K562 (cell line): ENCODE measurements around the gene RHOBTB3. TPM values are rescaled to one million over a fixed set of nuclear protein-coding genes. Genes with fewer than 3 reads are reported as not detected.

Experiments used
- CBFA2T2 ChIP-seq: fragments of 450-650 bp; conservative IDR thresholded peaks from 2 replicates; pipeline ENCODE4 v1.6.1; 2017; ENCODE audit warnings: mild to moderate bottlenecking
- CC2D1A ChIP-seq: fragments of 450-650 bp; IDR thresholded peaks from 2 replicates; pipeline ENCODE4 v1.6.1; 2017; ENCODE audit warnings: mild to moderate bottlenecking
- DMBX1 ChIP-seq: fragments of 250-450 bp; sonication (Bioruptor Pico); IDR thresholded peaks from 2 replicates; pipeline ENCODE4 v1.8.0; 2022; ENCODE audit warnings: inconsistent platforms, mild to moderate bottlenecking, moderate library complexity, borderline replicate concordance
- DPF2 ChIP-seq: fragments of 450-650 bp; IDR thresholded peaks from 2 replicates; pipeline ENCODE4 v1.6.1; 2016
- KDM5B ChIP-seq: fragments of 200-600 bp; sonication (generic); IDR thresholded peaks from 2 replicates; pipeline ENCODE4 v1.6.1; 2012; ENCODE audit warnings: low read depth, mild to moderate bottlenecking, moderate library complexity, low read length, control low read depth, inconsistent platforms; ENCODE audit not compliant: insufficient replicate concordance
- NEUROD1 ChIP-seq: fragments of 150-350 bp; IDR thresholded peaks from 2 replicates; pipeline ENCODE4 v1.6.1; 2014; ENCODE audit warnings: borderline replicate concordance, low read length, low read depth; ENCODE audit not compliant: partially characterized antibody
- NR2C1 ChIP-seq, 2 experiments: fragments of 450-650 bp; IDR thresholded peaks; 2 replicates each; pipeline ENCODE4 v1.6.1; 2017; ENCODE audit warnings: mild to moderate bottlenecking in 2 of 2, antibody characterized with exemption in 1 of 2, inconsistent platforms in 1 of 2, missing compliant biosample characterization in 1 of 2, missing genetic modification characterization in 1 of 2
- SOX6 ChIP-seq: fragments of 450-650 bp; IDR thresholded peaks from 2 replicates; pipeline ENCODE4 v1.6.1; 2014; ENCODE audit warnings: mild to moderate bottlenecking
- SRSF3 ChIP-seq: fragments of 200-400 bp; formaldehyde crosslinking; IDR thresholded peaks from 2 replicates; pipeline ENCODE4 v1.6.1; 2016; ENCODE audit warnings: mild to moderate bottlenecking, low read length, moderate library complexity; ENCODE audit not compliant: insufficient read depth
- TAF9B ChIP-seq: fragments of 450-650 bp; IDR thresholded peaks from 2 replicates; pipeline ENCODE4 v1.6.1; 2018; ENCODE audit warnings: mild to moderate bottlenecking; ENCODE audit not compliant: partially characterized antibody
- YY1 ChIP-seq, 3 experiments: IDR thresholded peaks; 2 replicates each; pipeline ENCODE4 v1.6.1; 2011; ENCODE audit warnings: low read length in 2 of 3, mild to moderate bottlenecking in 2 of 3, moderate library complexity in 2 of 3, borderline replicate concordance in 1 of 3, control low read depth in 1 of 3, low read depth in 1 of 3; ENCODE audit not compliant: insufficient read depth in 3 of 3, insufficient replicate concordance in 2 of 3, control insufficient read depth in 1 of 3, insufficient read length in 1 of 3; ENCODE audit errors: extremely low read depth in 1 of 3
- ZNF76 ChIP-seq: fragments of 250-450 bp; sonication (Bioruptor Pico); IDR thresholded peaks from 2 replicates; pipeline ENCODE4 v1.4.0; 2020; ENCODE audit warnings: mild to moderate bottlenecking, moderate library complexity, borderline replicate concordance
- polyA plus RNA-seq, 8 experiments: library from polyadenylated mRNA; depleted of rRNA in 4 of 8; stranded (reverse) in 5 of 8; unstranded in 3 of 8; fragments of >200 nt; fragmentation: Nextera tagmentation in 2 of 8; fragmentation: Illumina TruSeq in 1 of 8; extraction: Ambion mirVana in 2 of 8; extraction: Trizol in 1 of 8; gene quantifications; 2 replicates each; pipeline versions ENCODE4 v1.2.1 to v1.2.3, GENCODE V29; 2011 to 2014; ENCODE audit warnings: inconsistent platforms in 1 of 8, missing spikeins in 1 of 8
- total RNA-seq, 7 experiments: library from RNA; depleted of rRNA in 6 of 7; stranded (reverse); fragments of >200 nt in 6 of 7; fragmentation: Illumina TruSeq in 2 of 7; extraction: Trizol in 2 of 7; gene quantifications; 2 replicates each; pipeline versions ENCODE4 v1.2.1 to v1.2.3, GENCODE V29; 2011 to 2021; ENCODE audit warnings: low replicate concordance in 1 of 7
- TF ChIP-seq, protein P1 (sequence below): fragments of 450-650 bp; IDR thresholded peaks from 2 replicates; pipeline ENCODE4 v1.6.1; 2016; ENCODE audit warnings: mild to moderate bottlenecking, moderate library complexity
- TF ChIP-seq, protein P2 (sequence below): fragments of 250-450 bp; sonication (Bioruptor Pico); IDR thresholded peaks from 2 replicates; pipeline ENCODE4 v1.8.0; 2022; ENCODE audit warnings: inconsistent platforms, mild to moderate bottlenecking, moderate library complexity, borderline replicate concordance

RHOBTB3 gene
- total and polyA plus RNA-seq, 9 of the 15 experiments (the other 6 are each of a cell fraction or from before 2014, with no cell fraction given) = 39.7 to 143 (median 115) TPM

DNA sequence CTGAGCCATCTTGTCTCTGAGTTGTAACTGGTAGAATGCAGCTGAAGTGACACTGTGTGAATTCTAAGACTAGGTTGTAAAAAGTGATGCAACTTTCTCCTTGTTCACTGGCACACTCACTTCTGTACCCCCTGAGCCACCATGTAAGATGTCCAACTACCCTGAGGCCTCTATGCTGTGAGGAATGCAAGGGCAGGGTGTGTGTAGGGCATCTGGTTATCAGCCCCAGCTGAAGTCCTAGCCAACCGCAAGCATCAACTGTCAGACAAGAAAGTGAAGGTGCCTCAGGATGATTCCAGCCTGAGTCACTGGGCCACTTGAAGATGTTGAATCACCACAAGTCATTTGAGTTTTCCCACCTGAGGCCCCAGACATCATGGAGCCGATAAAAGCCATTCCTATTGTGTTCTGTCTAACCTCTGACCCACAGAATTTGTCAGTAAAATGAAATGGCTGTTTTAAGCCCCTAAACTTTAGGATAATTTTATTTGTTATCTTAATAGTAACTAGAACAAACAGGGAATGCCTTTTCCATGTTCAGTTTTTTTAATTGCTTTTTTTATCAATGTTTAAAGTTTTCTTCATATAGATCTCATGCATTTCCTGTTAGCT lies 18.7 kb upstream of the RHOBTB3 start (continued):
- TF ChIP-seq, protein P1, sequence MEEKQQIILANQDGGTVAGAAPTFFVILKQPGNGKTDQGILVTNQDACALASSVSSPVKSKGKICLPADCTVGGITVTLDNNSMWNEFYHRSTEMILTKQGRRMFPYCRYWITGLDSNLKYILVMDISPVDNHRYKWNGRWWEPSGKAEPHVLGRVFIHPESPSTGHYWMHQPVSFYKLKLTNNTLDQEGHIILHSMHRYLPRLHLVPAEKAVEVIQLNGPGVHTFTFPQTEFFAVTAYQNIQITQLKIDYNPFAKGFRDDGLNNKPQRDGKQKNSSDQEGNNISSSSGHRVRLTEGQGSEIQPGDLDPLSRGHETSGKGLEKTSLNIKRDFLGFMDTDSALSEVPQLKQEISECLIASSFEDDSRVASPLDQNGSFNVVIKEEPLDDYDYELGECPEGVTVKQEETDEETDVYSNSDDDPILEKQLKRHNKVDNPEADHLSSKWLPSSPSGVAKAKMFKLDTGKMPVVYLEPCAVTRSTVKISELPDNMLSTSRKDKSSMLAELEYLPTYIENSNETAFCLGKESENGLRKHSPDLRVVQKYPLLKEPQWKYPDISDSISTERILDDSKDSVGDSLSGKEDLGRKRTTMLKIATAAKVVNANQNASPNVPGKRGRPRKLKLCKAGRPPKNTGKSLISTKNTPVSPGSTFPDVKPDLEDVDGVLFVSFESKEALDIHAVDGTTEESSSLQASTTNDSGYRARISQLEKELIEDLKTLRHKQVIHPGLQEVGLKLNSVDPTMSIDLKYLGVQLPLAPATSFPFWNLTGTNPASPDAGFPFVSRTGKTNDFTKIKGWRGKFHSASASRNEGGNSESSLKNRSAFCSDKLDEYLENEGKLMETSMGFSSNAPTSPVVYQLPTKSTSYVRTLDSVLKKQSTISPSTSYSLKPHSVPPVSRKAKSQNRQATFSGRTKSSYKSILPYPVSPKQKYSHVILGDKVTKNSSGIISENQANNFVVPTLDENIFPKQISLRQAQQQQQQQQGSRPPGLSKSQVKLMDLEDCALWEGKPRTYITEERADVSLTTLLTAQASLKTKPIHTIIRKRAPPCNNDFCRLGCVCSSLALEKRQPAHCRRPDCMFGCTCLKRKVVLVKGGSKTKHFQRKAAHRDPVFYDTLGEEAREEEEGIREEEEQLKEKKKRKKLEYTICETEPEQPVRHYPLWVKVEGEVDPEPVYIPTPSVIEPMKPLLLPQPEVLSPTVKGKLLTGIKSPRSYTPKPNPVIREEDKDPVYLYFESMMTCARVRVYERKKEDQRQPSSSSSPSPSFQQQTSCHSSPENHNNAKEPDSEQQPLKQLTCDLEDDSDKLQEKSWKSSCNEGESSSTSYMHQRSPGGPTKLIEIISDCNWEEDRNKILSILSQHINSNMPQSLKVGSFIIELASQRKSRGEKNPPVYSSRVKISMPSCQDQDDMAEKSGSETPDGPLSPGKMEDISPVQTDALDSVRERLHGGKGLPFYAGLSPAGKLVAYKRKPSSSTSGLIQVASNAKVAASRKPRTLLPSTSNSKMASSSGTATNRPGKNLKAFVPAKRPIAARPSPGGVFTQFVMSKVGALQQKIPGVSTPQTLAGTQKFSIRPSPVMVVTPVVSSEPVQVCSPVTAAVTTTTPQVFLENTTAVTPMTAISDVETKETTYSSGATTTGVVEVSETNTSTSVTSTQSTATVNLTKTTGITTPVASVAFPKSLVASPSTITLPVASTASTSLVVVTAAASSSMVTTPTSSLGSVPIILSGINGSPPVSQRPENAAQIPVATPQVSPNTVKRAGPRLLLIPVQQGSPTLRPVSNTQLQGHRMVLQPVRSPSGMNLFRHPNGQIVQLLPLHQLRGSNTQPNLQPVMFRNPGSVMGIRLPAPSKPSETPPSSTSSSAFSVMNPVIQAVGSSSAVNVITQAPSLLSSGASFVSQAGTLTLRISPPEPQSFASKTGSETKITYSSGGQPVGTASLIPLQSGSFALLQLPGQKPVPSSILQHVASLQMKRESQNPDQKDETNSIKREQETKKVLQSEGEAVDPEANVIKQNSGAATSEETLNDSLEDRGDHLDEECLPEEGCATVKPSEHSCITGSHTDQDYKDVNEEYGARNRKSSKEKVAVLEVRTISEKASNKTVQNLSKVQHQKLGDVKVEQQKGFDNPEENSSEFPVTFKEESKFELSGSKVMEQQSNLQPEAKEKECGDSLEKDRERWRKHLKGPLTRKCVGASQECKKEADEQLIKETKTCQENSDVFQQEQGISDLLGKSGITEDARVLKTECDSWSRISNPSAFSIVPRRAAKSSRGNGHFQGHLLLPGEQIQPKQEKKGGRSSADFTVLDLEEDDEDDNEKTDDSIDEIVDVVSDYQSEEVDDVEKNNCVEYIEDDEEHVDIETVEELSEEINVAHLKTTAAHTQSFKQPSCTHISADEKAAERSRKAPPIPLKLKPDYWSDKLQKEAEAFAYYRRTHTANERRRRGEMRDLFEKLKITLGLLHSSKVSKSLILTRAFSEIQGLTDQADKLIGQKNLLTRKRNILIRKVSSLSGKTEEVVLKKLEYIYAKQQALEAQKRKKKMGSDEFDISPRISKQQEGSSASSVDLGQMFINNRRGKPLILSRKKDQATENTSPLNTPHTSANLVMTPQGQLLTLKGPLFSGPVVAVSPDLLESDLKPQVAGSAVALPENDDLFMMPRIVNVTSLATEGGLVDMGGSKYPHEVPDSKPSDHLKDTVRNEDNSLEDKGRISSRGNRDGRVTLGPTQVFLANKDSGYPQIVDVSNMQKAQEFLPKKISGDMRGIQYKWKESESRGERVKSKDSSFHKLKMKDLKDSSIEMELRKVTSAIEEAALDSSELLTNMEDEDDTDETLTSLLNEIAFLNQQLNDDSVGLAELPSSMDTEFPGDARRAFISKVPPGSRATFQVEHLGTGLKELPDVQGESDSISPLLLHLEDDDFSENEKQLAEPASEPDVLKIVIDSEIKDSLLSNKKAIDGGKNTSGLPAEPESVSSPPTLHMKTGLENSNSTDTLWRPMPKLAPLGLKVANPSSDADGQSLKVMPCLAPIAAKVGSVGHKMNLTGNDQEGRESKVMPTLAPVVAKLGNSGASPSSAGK = no peak; the same call in 1 of the 2 replicates
- TF ChIP-seq DMBX1 (CRISPR knock-in tag) = peak; percentile 81
- peak; percentile 99 for TF ChIP-seq DPF2
- peak; percentile 96 for TF ChIP-seq CBFA2T2
- TF ChIP-seq YY1 (IDR thresholded peaks at IDR 0.05; ENCODE audit: borderline replicate concordance in 1 of 3, control insufficient read depth in 1 of 3, extremely low read depth in 1 of 3, insufficient read depth in 3 of 3, insufficient read length in 1 of 3, insufficient replicate concordance in 2 of 3, low read depth in 1 of 3, low read length in 2 of 3) = peak in 2 of 3 experiments; percentile 41 to 81
- TF ChIP-seq ZNF76 (CRISPR knock-in tag) = peak; percentile 89
- peak; percentile 67 for TF ChIP-seq KDM5B
- peak; percentile 92 for TF ChIP-seq CC2D1A
- TF ChIP-seq TAF9B = peak; percentile 96
- TF ChIP-seq NEUROD1 = peak; percentile 95
- peak; percentile 78 for TF ChIP-seq NR2C1 (IDR thresholded peaks at IDR 0.05)
- TF ChIP-seq NR2C1 (tag; IDR thresholded peaks at IDR 0.05) = peak; percentile 81
- TF ChIP-seq SRSF3 = no peak
- TF ChIP-seq, protein P2, sequence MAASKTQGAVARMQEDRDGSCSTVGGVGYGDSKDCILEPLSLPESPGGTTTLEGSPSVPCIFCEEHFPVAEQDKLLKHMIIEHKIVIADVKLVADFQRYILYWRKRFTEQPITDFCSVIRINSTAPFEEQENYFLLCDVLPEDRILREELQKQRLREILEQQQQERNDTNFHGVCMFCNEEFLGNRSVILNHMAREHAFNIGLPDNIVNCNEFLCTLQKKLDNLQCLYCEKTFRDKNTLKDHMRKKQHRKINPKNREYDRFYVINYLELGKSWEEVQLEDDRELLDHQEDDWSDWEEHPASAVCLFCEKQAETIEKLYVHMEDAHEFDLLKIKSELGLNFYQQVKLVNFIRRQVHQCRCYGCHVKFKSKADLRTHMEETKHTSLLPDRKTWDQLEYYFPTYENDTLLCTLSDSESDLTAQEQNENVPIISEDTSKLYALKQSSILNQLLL = no peak
- peak; percentile 99 for TF ChIP-seq SOX6
